Left colon (tissue), 2 donors: ENCODE measurements around the gene AGRN. TPM values are rescaled to one million over a fixed set of nuclear protein-coding genes. Genes with fewer than 3 reads are reported as not detected.

ENCODE experiments used
- total RNA-seq, 2 donors: library from RNA; stranded (reverse); fragmentation: NEBNext Ultra II Directional; extraction: Animal tissue kit (Norgen Biotek cat#: 25700); gene quantifications; one replicate each; pipeline ENCODE4 v1.2.1, GENCODE V29; 2021
- donor health status: DM: no; HTN: no; CAD: no.
- donor health status: DM: yes; HTN: yes; CAD: no.

The AGRN gene
- total RNA-seq, 2 donors from 2014 or later: 54.0 to 59.5 TPM

Other genes starting within 250 kb of the AGRN start
- gene SAMD11, start 96.2 kb upstream of the AGRN start, total RNA-seq: 1 to 10 TPM; 1.6 to 5.1 TPM
- gene NOC2L, start 60.9 kb upstream of the AGRN start, total RNA-seq: 10 to 100 TPM; 42.8 to 48.5 TPM
- gene KLHL17, start 59.5 kb upstream of the AGRN start, total RNA-seq: 10 to 100 TPM in 1 of 2 donors, 1 to 10 TPM in 1; 9.9 to 13.1 TPM
- under 1 TPM; 0.58 to 0.95 TPM for gene PLEKHN1, start 53.6 kb upstream of the AGRN start, total RNA-seq
- gene PERM1, start 38.0 kb upstream of the AGRN start, total RNA-seq: under 1 TPM in 1 of 2 donors, not detected in 1; 0.14 TPM
- gene HES4, start 20.0 kb upstream of the AGRN start, total RNA-seq: 10 to 100 TPM; 19.5 to 24.2 TPM
- gene ISG15, start 6.6 kb upstream of the AGRN start, total RNA-seq: 10 to 100 TPM; 31.2 to 37.9 TPM
- gene RNF223, start 54.2 kb downstream of the AGRN start, total RNA-seq: 1 to 10 TPM; 3.4 to 5.3 TPM
- gene C1orf159, start 96.0 kb downstream of the AGRN start, total RNA-seq: 10 to 100 TPM; 17.6 to 28.6 TPM
- 1 to 10 TPM; 1.2 to 3.0 TPM for gene TTLL10, start 153.8 kb downstream of the AGRN start, total RNA-seq
- 1 to 10 TPM in 1 of 2 donors, under 1 TPM in 1; 0.64 to 3.7 TPM for gene TNFRSF18, start 186.5 kb downstream of the AGRN start, total RNA-seq
- 1 to 10 TPM in 1 of 2 donors, under 1 TPM in 1; 0.55 to 1.3 TPM for gene TNFRSF4, start 194.0 kb downstream of the AGRN start, total RNA-seq
- gene SDF4, start 211.9 kb downstream of the AGRN start, total RNA-seq: 100 to 1,000 TPM; 235 to 273 TPM
- 1 to 10 TPM; 8.2 to 9.6 TPM for gene B3GALT6, start 212.1 kb downstream of the AGRN start, total RNA-seq
- gene C1QTNF12, start 226.6 kb downstream of the AGRN start, total RNA-seq: 10 to 100 TPM; 40.0 to 71.6 TPM